LNCaP clone FGC (cell line): ENCODE data around the gene AIP.

Experiments used
- DNase-seq: peaks from one replicate; pipeline ENCODE4 v3.0.0-alpha.2; 2011; ENCODE audit warnings: low read depth
- H3K4me3 ChIP-seq: 2 replicates; pipeline ENCODE4 v1.5.1; 2011; ENCODE audit warnings: mild to moderate bottlenecking, low read depth, low read length, control low read depth
- TF ChIP-seq, protein P1 (sequence below): IDR thresholded peaks from 2 replicates; pipeline ENCODE4 v1.5.1; 2012; ENCODE audit warnings: mild to moderate bottlenecking; ENCODE audit not compliant: control insufficient read depth, insufficient read depth; ENCODE audit errors: extremely low read depth

AIP gene

DNA sequence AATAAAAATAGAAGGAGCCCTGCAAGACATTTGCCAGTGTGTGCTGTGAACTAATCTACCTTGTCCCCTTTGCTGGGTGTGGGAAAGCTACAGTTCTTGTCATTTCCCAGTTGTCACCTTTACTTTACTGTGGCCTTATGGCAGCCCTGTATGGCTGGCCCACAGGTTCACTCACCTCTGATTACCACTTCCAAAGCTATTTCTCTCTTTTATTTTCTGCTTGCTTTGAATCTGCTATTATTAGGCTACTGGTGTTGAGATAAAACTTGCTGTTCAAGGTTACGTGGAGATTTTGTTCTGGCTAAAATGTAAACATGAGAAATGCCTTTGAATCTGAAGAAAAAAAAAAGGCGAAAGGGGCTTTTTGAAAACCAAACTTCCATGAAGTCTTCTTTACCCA is 50.1 kb downstream of the AIP start:
- no peak overlapping the region for H3K4me3 ChIP-seq
- TF ChIP-seq, protein P1, sequence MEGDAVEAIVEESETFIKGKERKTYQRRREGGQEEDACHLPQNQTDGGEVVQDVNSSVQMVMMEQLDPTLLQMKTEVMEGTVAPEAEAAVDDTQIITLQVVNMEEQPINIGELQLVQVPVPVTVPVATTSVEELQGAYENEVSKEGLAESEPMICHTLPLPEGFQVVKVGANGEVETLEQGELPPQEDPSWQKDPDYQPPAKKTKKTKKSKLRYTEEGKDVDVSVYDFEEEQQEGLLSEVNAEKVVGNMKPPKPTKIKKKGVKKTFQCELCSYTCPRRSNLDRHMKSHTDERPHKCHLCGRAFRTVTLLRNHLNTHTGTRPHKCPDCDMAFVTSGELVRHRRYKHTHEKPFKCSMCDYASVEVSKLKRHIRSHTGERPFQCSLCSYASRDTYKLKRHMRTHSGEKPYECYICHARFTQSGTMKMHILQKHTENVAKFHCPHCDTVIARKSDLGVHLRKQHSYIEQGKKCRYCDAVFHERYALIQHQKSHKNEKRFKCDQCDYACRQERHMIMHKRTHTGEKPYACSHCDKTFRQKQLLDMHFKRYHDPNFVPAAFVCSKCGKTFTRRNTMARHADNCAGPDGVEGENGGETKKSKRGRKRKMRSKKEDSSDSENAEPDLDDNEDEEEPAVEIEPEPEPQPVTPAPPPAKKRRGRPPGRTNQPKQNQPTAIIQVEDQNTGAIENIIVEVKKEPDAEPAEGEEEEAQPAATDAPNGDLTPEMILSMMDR = no peak
- DNase-seq = no peak

DNA sequence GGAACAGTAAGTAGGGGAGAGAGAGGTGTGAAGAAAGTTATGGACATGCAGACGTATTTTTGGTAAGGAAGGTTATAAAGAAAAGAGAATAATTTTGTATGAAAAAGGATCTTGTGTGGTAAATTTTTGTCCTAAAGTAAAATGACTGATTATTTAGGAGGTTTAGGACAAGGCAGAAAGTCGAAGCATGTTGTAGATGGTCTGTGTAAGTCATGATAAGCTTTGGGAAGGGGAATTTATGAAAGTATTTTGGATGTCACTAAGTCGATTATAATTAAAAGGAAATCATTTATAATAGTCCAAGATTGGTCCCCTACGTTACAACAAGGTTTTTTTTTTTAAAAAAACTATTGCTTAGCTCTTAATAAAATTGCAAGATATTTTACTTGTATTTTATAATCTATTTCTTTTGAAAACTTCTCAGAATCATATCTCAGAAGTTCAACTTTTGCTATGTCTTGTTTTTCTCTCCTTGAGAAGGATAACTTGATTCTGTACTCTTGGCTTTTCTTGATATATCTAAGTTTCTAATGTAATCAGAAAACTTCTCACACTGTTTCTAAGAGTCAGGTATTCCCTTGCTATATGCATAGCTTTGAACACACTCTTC is 51.3 kb downstream of the AIP start:
- DNase-seq = no peak
- TF ChIP-seq, protein P1 = no peak
- no peak overlapping the region for H3K4me3 ChIP-seq

DNA sequence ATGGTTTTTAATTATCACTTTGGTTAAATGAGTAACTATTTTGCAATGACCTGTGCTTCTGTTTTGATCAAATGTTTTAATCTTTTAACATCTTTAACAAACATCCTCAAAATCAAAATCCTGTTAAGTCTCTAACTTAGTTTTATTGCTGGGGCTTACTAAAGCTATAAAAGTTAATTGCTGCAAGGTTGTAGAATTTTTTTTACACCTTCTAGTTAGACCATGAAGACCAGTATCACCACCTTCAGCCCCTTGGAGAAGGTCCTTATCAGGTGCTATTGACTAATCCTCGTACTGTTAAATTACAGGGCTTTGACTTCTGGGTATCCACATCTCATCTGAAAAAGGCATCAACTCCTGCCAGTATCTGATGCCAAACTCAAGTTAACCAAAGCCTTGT is 52.7 kb downstream of the AIP start:
- no peak overlapping the region for H3K4me3 ChIP-seq
- no peak for DNase-seq
- TF ChIP-seq, protein P1 = no peak

DNA sequence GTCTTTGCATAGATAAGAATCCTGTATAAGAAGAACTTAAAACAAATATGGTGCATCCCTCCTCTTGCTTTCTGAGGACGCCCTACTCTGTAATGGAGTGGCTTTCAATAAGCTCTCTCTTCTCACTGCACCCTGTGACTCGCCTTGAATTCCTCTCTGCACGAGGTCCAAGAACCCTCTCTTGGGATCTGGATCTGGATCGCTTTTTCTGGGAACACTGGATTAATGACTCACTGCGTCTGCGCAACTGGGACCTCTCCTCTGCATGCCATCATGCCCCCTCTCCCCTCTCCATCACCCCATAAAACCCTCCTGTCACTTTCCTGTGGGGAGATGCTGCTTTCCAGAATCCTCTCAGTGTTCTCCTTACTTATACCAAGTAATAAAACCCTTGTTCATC is 55.5 kb downstream of the AIP start:
- no peak for DNase-seq
- TF ChIP-seq, protein P1 = no peak
- H3K4me3 ChIP-seq = no peak overlapping the region

DNA sequence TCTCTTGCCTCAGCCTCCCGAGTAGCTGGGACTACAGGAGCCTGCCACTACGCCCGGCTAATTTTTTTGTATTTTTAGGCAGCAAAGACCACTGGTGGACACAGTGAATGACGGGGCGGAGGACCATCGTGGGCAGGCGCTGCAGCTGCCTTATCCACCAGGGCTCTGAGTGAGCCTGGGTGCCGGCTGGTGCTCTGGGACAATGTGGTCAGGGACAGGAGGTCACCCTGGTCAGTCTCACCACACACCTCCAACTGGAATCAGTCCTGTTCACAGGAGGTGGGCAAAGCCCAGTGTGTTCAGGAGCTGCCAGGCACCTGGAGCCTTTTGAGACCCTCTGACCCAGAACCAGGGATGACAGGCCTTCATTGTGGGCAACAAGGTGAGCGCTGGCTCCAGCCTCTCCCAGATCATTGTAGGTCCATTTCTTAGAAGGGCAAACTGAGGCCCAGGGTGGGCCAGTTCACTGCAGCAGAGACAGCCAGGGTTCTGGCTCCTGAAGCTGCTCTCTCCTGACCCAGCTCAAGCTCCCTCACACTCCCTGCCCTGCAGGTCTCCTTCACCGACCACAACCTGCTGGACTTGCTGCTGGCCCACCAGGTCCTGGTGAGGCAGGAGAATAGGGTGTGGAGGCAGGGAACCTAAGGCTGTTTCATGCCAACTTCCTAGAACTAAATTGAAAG is 56.1 kb downstream of the AIP start:
- TF ChIP-seq, protein P1 = no peak
- DNase-seq = no peak
- no peak overlapping the region for H3K4me3 ChIP-seq

DNA sequence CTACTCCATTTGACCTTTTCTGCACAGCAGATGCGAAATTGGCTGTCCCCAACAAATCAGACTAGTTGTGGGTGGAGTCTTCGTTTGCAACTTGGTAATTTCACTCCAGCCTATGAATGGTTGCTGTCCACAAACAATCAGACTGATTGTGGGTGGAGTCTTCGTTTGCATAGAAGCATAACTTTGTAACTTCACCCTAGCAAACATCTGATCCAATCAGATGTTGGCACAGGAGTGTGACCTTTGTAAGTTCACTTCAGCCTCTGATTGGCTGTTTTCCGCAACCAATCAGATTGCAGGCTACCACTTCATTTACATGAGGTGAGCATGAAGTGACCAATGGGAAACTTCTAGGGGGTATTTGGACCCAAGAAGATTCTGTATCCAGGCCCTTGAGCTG is 56.7 kb downstream of the AIP start:
- DNase-seq = no peak

More for the DNA sequence above, 56.7 kb downstream of the AIP start:
- no peak overlapping the region for H3K4me3 ChIP-seq
- TF ChIP-seq, protein P1 = no peak
